Activated B cell treated with CpG ODN at 0.5 μM for 24 hours (primary cell): Measurements from ENCODE around the gene RIOK2. TPM values are rescaled to one million over a fixed set of nuclear protein-coding genes. Genes with fewer than 3 reads are reported as not detected.

Experiments used
- ATAC-seq: fragments of 200-7000 bp; cut with Tn5 transposase; one replicate; pipeline ENCODE4 v1.10.0; 2021; ENCODE audit warnings: low read depth, mild to moderate bottlenecking, moderate library complexity
- CTCF ChIA-PET: fragments of 350-600 bp; sonication (Branson Sonifier 250); formaldehyde crosslinking; loops from one replicate; lab custom pipeline; 2021; ENCODE audit warnings: antibody characterized with exemption; lab: Charles Lee
- POLR2A ChIA-PET: fragments of 350-600 bp; sonication (Branson Sonifier 250); formaldehyde crosslinking; loops from one replicate; lab custom pipeline; 2021; ENCODE audit warnings: antibody characterized with exemption; lab: Charles Lee
- DNase-seq: peaks from one replicate; pipeline ENCODE4 v3.0.0; 2022
- H3K27ac Mint-ChIP-seq: one replicate; pipeline ENCODE4 v1.8.0; 2020; ENCODE audit warnings: mixed read lengths
- H3K27me3 Mint-ChIP-seq: one replicate; pipeline ENCODE4 v1.8.0; 2021; ENCODE audit warnings: mixed read lengths
- H3K36me3 Mint-ChIP-seq: one replicate; pipeline ENCODE4 v1.8.0; 2021; ENCODE audit warnings: low read depth, mixed read lengths
- H3K4me1 Mint-ChIP-seq: one replicate; pipeline ENCODE4 v1.8.0; 2021; ENCODE audit warnings: mixed read lengths
- H3K4me3 Mint-ChIP-seq: one replicate; pipeline ENCODE4 v1.8.0; 2020; ENCODE audit warnings: mild to moderate bottlenecking, mixed read lengths
- H3K9me3 Mint-ChIP-seq: one replicate; pipeline ENCODE4 v1.8.0; 2020; ENCODE audit warnings: mixed read lengths
- CTCF ChIP-seq: fragments of 200-600 bp; IDR thresholded peaks from one replicate; pipeline ENCODE4 v1.8.0; 2022; ENCODE audit warnings: antibody characterized with exemption, mild to moderate bottlenecking
- intact Hi-C: fragments of 100-400 bp; cut with micrococcal nuclease; formaldehyde crosslinking; loops from one replicate; pipeline ENCODE4 v1.15.1; 2024
- total RNA-seq: library from RNA; stranded (reverse); gene quantifications from 2 replicates; pipeline ENCODE4 v1.2.3, GENCODE V29; 2022

Gene RIOK2
- total RNA-seq, 1 donor from 2014 or later: 38.3 TPM

GRCh38 chr5:97171703-97172102, 11.3 kb downstream of the RIOK2 start:
- Mint-ChIP-seq H3K27me3 (no peaks in the 10 kb centered on the region), H3K9me3 (no peaks in the 10 kb centered on the region), H3K36me3 (peaks cover 71% of the 10 kb centered on the region), H3K27ac (no peak overlapping the region), H3K4me3 (no peak overlapping the region), H3K4me1 (peaks cover 11% of the 10 kb centered on the region)
- DNase-seq (no peak), ATAC-seq (no peak)
- TF ChIP-seq CTCF: no peak
- intact Hi-C loops: no loop called here
- ChIA-PET POLR2A (no interaction called here), CTCF (no interaction called here)

GRCh38 chr5:97167435-97167834, 15.6 kb downstream of the RIOK2 start:
- ATAC-seq: peak; percentile 94

GRCh38 chr5:97165726-97166125, 17.3 kb downstream of the RIOK2 start:
- Mint-ChIP-seq H3K27ac (no peak overlapping the region), H3K36me3 (peaks cover 60% of the 10 kb centered on the region), H3K4me3 (no peak overlapping the region), H3K27me3 (no peaks in the 10 kb centered on the region), H3K4me1 (peaks cover 11% of the 10 kb centered on the region), H3K9me3 (no peaks in the 10 kb centered on the region)
- ATAC-seq (no peak), DNase-seq (no peak)
- POLR2A ChIA-PET: interaction anchor here (1.2 to 1.3 kb wide), 2 partner anchors 17 to 356 kb away, joined by 3 read pairs; partner anchors contain the start of gene RIOK2
- no peak for TF ChIP-seq CTCF
- intact Hi-C loops: loop anchor here (5.0 kb wide), 1 partner anchor 503 kb away; the partner anchor contains the start of gene CAST
- CTCF ChIA-PET: interaction anchor here (1.1 to 6.0 kb wide), 2 partner anchors 299 to 413 kb away, joined by 3 to 126 read pairs; no protein-coding TSS in a partner anchor

More at GRCh38 chr5:97167435-97167834, 15.6 kb downstream of the RIOK2 start:
- POLR2A ChIA-PET: interaction anchor here (0.6 to 1.4 kb wide), 2 partner anchors 15 to 1603 kb away, joined by 3 to 6 read pairs; no protein-coding TSS in a partner anchor
- no peak for DNase-seq
- intact Hi-C loops: loop anchor here (1.0 to 5.0 kb wide), 2 partner anchors 16 to 505 kb away; partner anchors contain the start of genes CAST and RIOK2
- Mint-ChIP-seq H3K27ac (peak overlapping the region; percentile 87), H3K36me3 (peaks cover 63% of the 10 kb centered on the region), H3K4me1 (peaks cover 11% of the 10 kb centered on the region), H3K4me3 (peak overlapping the region; percentile 70), H3K27me3 (no peaks in the 10 kb centered on the region), H3K9me3 (no peaks in the 10 kb centered on the region)
- CTCF ChIA-PET: interaction anchor here (1.0 to 1.7 kb wide), 4 partner anchors 174 to 417 kb away, joined by 3 to 5 read pairs (median 3); no protein-coding TSS in a partner anchor
- TF ChIP-seq CTCF: no peak

- no peak overlapping the region for H3K4me3 Mint-ChIP-seq
- H3K36me3 Mint-ChIP-seq: peaks cover 63% of the 10 kb centered on the region
- intact Hi-C loops: loop anchor here (5.0 kb wide), 2 partner anchors 503 to 1662 kb away; partner anchors contain the start of gene CAST
- POLR2A ChIA-PET: interaction anchor here (1.2 kb wide), 1 partner anchor 355 kb away, joined by 3 read pairs; no protein-coding TSS in a partner anchor
- no peaks in the 10 kb centered on the region for H3K9me3 Mint-ChIP-seq
- H3K4me1 Mint-ChIP-seq: peaks cover 11% of the 10 kb centered on the region
- no peak overlapping the region for H3K27ac Mint-ChIP-seq
- CTCF ChIA-PET: interaction anchor here (1.4 to 6.0 kb wide), 4 partner anchors 24 to 414 kb away, joined by 3 to 126 read pairs (median 55); no protein-coding TSS in a partner anchor
- ATAC-seq (no peak), DNase-seq (no peak)
- no peak for TF ChIP-seq CTCF
- H3K27me3 Mint-ChIP-seq: no peaks in the 10 kb centered on the region
Measured at GRCh38 chr5:97164846-97165245, 18.2 kb downstream of the RIOK2 start.

GRCh38 chr5:97163790-97164285, 19.2 kb downstream of the RIOK2 start:
- Mint-ChIP-seq H3K4me1 (peaks cover 11% of the 10 kb centered on the region), H3K9me3 (no peaks in the 10 kb centered on the region), H3K27me3 (no peaks in the 10 kb centered on the region), H3K36me3 (peaks cover 58% of the 10 kb centered on the region), H3K4me3 (no peak overlapping the region), H3K27ac (no peak overlapping the region)
- no peak for TF ChIP-seq CTCF
- POLR2A ChIA-PET: interaction anchor here (0.7 kb wide), 2 partner anchors 393 to 1818 kb away, joined by 3 to 4 read pairs; no protein-coding TSS in a partner anchor
- DNase-seq (no peak), ATAC-seq (no peak)
- CTCF ChIA-PET: interaction anchor here (0.6 to 6.0 kb wide), 12 partner anchors 23 to 1640 kb away, joined by 3 to 126 read pairs (median 3); no protein-coding TSS in a partner anchor
- intact Hi-C loops: loop anchor here (1.0 to 5.0 kb wide), 4 partner anchors 229 to 1663 kb away; partner anchors contain the start of gene ERAP1
